GM12878 (cell line): ENCODE measurements around the gene HK1. TPM values are rescaled to one million over a fixed set of nuclear protein-coding genes. Genes with fewer than 3 reads are reported as not detected.

ENCODE experiments used
- ATAC-seq: fragments of 200-7000 bp; cut with Tn5 transposase; 3 replicates; pipeline ENCODE4 v1.9.1; 2020; ENCODE audit warnings: mild to moderate bottlenecking, moderate library complexity
- BruUV-seq: library from RNA; stranded (reverse); fragments of 400-500 nt; replicated peaks from 2 replicates; lab custom pipeline; 2021; lab: Mats Ljungman, UMichigan
- CTCF ChIA-PET: fragments of 300-600 bp; sonication (Branson Sonifier 250); formaldehyde crosslinking; extraction: SDS; loops from one replicate; lab custom pipeline; 2021; ENCODE audit warnings: inconsistent platforms; lab: Yijun Ruan, JAX
- POLR2A ChIA-PET: fragments of 350-600 bp; formaldehyde crosslinking; extraction: SDS; loops from one replicate; lab custom pipeline; 2021; ENCODE audit warnings: inconsistent platforms; lab: Charles Lee
- RAD21 ChIA-PET: fragments of 300-600 bp; sonication (Branson Sonifier 250); formaldehyde crosslinking; loops from one replicate; lab custom pipeline; 2023; ENCODE audit warnings: antibody characterized with exemption; ENCODE audit not compliant: unreplicated experiment; lab: Charles Lee
- SMC1A ChIA-PET: fragments of 300-600 bp; sonication (Branson Sonifier 250); formaldehyde crosslinking; loops from one replicate; lab custom pipeline; 2023; ENCODE audit not compliant: unreplicated experiment, uncharacterized antibody; lab: Charles Lee
- DNase-seq: peaks from one replicate; pipeline ENCODE4 v3.0.0-alpha.2; 2011; ENCODE audit warnings: low read depth, low spot score
- FAIRE-seq: peaks from 3 replicates; lab custom pipeline; 2011; peaks lifted over from hg19 to GRCh38; lab: Jason Lieb, UNC
- H2AFZ ChIP-seq: 2 replicates; pipeline ENCODE4 v1.6.0; 2011; ENCODE audit warnings: low read depth, low read length, control low read depth; ENCODE audit not compliant: control insufficient read depth
- H3K27ac ChIP-seq: 2 replicates; pipeline ENCODE4 v1.5.1; 2011; ENCODE audit warnings: control low read depth; ENCODE audit not compliant: control insufficient read depth, insufficient read depth
- H3K27me3 ChIP-seq, 2 experiments: replicated peaks in 1 of 2; 2 replicates each; pipeline versions ENCODE4 v1.6.0 to v1.6.1; 2011; ENCODE audit warnings: low read length in 1 of 2; ENCODE audit not compliant: control insufficient read depth in 2 of 2, insufficient read depth in 2 of 2
- H3K36me3 ChIP-seq, 2 experiments: 2 replicates each; pipeline ENCODE4 v1.5.1; 2011; ENCODE audit warnings: low read length in 1 of 2; ENCODE audit not compliant: control insufficient read depth in 2 of 2, insufficient read depth in 2 of 2
- H3K4me1 ChIP-seq: 2 replicates; pipeline ENCODE4 v1.6.1; 2011; ENCODE audit warnings: mild to moderate bottlenecking, low read length, moderate library complexity, mixed read lengths; ENCODE audit not compliant: control insufficient read depth, insufficient read depth
- H3K4me2 ChIP-seq: 2 replicates; pipeline ENCODE4 v1.6.0; 2011; ENCODE audit warnings: control low read depth; ENCODE audit not compliant: control insufficient read depth, insufficient read depth
- H3K4me3 ChIP-seq: fragments of 200-600 bp; sonication (generic); 2 replicates; pipeline ENCODE4 v1.5.1; 2016
- H3K79me2 ChIP-seq: 2 replicates; pipeline ENCODE4 v1.6.0; 2011; ENCODE audit warnings: low read length; ENCODE audit not compliant: control insufficient read depth, insufficient read depth
- H3K9ac ChIP-seq: 2 replicates; pipeline ENCODE4 v1.8.0; 2011; ENCODE audit warnings: low read length, control low read depth, mixed read lengths; ENCODE audit not compliant: control insufficient read depth, insufficient read depth
- H3K9me3 ChIP-seq: replicated peaks from 3 replicates; pipeline ENCODE4 v1.5.1; 2011; ENCODE audit warnings: mild to moderate bottlenecking, low read length; ENCODE audit not compliant: control insufficient read depth, insufficient read depth
- H4K20me1 ChIP-seq: 2 replicates; pipeline ENCODE4 v1.6.0; 2011; ENCODE audit not compliant: control insufficient read depth, insufficient read depth
- BACH1 ChIP-seq: fragments of 450-650 bp; IDR thresholded peaks from 2 replicates; pipeline ENCODE4 v1.6.1; 2017; ENCODE audit warnings: mild to moderate bottlenecking, borderline replicate concordance
- CHD1 ChIP-seq: IDR thresholded peaks from 2 replicates; pipeline ENCODE4 v1.6.1; 2012; ENCODE audit warnings: low read depth, low read length, improper control_type of control experiment
- LARP7 ChIP-seq: fragments of 450-650 bp; IDR thresholded peaks from 2 replicates; pipeline ENCODE4 v1.6.1; 2017; ENCODE audit warnings: mild to moderate bottlenecking
- POLR2AphosphoS5 ChIP-seq: IDR thresholded peaks from 2 replicates; pipeline ENCODE4 v1.6.1; 2011; ENCODE audit warnings: mild to moderate bottlenecking, low read length, inconsistent platforms
- SIN3A ChIP-seq: IDR thresholded peaks from 2 replicates; pipeline ENCODE4 v1.6.1; 2012; ENCODE audit warnings: low read depth, low read length, improper control_type of control experiment
- TAF1 ChIP-seq: IDR thresholded peaks from 2 replicates; pipeline ENCODE4 v1.6.1; 2011; ENCODE audit warnings: mild to moderate bottlenecking, low read depth, low read length, borderline replicate concordance
- TCF7 ChIP-seq: IDR thresholded peaks from 2 replicates; pipeline ENCODE4 v1.6.1; 2014; ENCODE audit warnings: antibody characterized with exemption, borderline replicate concordance
- YBX1 ChIP-seq: fragments of 450-650 bp; IDR thresholded peaks from 2 replicates; pipeline ENCODE4 v1.6.1; 2016; ENCODE audit warnings: antibody characterized with exemption
- WGBS: methylation state at CpG from one replicate; pipeline ENCODE4 v1.1.6; 2016; ENCODE audit warnings: low lambda C conversion rate; ENCODE audit not compliant: insufficient replicate concordance, insufficient coverage; ENCODE audit errors: missing lambda C conversion rate; 5-methylcytosine and 5-hydroxymethylcytosine counted together
- in situ Hi-C: fragments of 300-500 bp; cut with MboI; formaldehyde crosslinking; loops from 9 replicates; pipeline ENCODE4 v1.14.3; 2018; ENCODE audit warnings: mixed read lengths
- intact Hi-C: fragments of 100-400 bp; cut with micrococcal nuclease; formaldehyde crosslinking; loops from one replicate; pipeline ENCODE4 v1.14.2; 2022; ENCODE audit not compliant: unreplicated experiment
- polyA plus RNA-seq, 11 experiments: library from polyadenylated mRNA; depleted of rRNA in 4 of 11; unstranded in 6 of 11; stranded (reverse) in 5 of 11; fragments of >200 nt; fragmentation: Nextera tagmentation in 4 of 11; fragmentation: Illumina TruSeq in 1 of 11; extraction: Ambion mirVana in 4 of 11; extraction: Trizol in 1 of 11; gene quantifications; 1 replicate in 1 of 11; 2 replicates in 10 of 11; pipeline versions ENCODE4 v1.2.1 to v1.2.3, GENCODE V29; 2011 to 2016; ENCODE audit warnings: inconsistent platforms in 2 of 11, missing spikeins in 2 of 11, low read depth in 1 of 11
- total RNA-seq, 4 experiments: library from RNA; depleted of rRNA in 3 of 4; stranded (reverse); fragments of >200 nt in 3 of 4; fragmentation: Illumina TruSeq in 1 of 4; extraction: Trizol in 1 of 4; gene quantifications; 2 replicates each; pipeline versions ENCODE4 v1.2.1 to v1.2.3, GENCODE V29; 2013 to 2021
- TF ChIP-seq, protein P1 (sequence below): fragments of 450-650 bp; formaldehyde crosslinking; IDR thresholded peaks from 2 replicates; pipeline ENCODE4 v1.4.0; 2022; ENCODE audit warnings: mild to moderate bottlenecking, moderate library complexity
- TF ChIP-seq, protein P2 (sequence below): IDR thresholded peaks from 2 replicates; pipeline ENCODE4 v1.6.1; 2012; ENCODE audit warnings: mild to moderate bottlenecking, low read depth, low read length

The HK1 gene
- total and polyA plus RNA-seq, 10 of the 15 experiments (the other 5 are each of a cell fraction or from before 2014, with no cell fraction given), result 3.4 to 77.3 (median 46.6) TPM

DNA sequence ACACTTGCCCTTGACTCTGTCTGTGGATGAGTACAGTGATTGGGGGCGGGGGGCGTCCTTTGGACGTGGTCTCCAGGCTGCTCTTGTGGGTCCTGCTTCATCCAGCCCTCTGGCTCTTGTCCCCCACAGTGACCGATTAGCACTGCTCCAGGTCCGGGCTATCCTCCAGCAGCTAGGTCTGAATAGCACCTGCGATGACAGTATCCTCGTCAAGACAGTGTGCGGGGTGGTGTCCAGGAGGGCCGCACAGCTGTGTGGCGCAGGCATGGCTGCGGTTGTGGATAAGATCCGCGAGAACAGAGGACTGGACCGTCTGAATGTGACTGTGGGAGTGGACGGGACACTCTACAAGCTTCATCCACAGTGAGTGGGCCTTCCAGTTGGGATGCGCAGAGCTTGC lies 120.2 kb downstream of the HK1 start (continued):
- TF ChIP-seq, protein P1, sequence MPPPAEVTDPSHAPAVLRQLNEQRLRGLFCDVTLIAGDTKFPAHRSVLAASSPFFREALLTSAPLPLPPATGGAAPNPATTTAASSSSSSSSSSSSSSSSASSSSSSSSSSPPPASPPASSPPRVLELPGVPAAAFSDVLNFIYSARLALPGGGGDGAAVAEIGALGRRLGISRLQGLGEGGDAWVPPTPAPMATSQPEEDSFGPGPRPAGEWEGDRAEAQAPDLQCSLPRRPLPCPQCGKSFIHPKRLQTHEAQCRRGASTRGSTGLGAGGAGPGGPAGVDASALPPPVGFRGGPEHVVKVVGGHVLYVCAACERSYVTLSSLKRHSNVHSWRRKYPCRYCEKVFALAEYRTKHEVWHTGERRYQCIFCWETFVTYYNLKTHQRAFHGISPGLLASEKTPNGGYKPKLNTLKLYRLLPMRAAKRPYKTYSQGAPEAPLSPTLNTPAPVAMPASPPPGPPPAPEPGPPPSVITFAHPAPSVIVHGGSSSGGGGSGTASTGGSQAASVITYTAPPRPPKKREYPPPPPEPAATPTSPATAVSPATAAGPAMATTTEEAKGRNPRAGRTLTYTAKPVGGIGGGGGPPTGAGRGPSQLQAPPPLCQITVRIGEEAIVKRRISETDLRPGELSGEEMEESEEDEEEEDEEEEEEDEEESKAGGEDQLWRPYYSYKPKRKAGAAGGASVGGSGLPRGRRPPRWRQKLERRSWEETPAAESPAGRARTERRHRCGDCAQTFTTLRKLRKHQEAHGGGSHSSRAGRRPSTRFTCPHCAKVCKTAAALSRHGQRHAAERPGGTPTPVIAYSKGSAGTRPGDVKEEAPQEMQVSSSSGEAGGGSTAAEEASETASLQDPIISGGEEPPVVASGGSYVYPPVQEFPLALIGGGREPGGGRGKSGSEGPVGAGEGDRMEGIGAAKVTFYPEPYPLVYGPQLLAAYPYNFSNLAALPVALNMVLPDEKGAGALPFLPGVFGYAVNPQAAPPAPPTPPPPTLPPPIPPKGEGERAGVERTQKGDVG (CRISPR knock-in tag), result no peak
- no peak for TF ChIP-seq SIN3A
- no peak for TF ChIP-seq CHD1

DNA sequence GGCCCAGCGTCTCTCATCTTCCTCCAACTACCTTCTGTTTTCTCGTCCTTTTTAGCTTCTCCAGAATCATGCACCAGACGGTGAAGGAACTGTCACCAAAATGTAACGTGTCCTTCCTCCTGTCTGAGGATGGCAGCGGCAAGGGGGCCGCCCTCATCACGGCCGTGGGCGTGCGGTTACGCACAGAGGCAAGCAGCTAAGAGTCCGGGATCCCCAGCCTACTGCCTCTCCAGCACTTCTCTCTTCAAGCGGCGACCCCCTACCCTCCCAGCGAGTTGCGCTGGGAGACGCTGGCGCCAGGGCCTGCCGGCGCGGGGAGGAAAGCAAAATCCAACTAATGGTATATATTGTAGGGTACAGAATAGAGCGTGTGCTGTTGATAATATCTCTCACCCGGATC lies 122.6 kb downstream of the HK1 start:
- intact Hi-C loops (no loop called here), in situ Hi-C loops (loop anchor here (5.0 to 10.0 kb wide), 2 partner anchors 169 to 406 kb away; no protein-coding TSS in a partner anchor)
- H3K36me3 ChIP-seq, result peaks cover 6 to 13% of the 10 kb centered on the region in 2 experiments; a peak in 3 of 4 replicates
- no peak overlapping the region for H3K4me2 ChIP-seq
- no peaks in the 10 kb centered on the region for H3K27me3 ChIP-seq
- ChIA-PET SMC1A (no interaction called here), RAD21 (no interaction called here), POLR2A (no interaction called here), CTCF (no interaction called here)
- H3K79me2 ChIP-seq, result no peaks in the 10 kb centered on the region
- H3K9ac ChIP-seq, result no peak overlapping the region
- no peak overlapping the region for H3K4me3 ChIP-seq
- H3K9me3 ChIP-seq, result no peaks in the 10 kb centered on the region
- ATAC-seq, result no peak
- WGBS, result 99% methylated on average over 23 of the region's 23 CpGs
- no peak for TF ChIP-seq TCF7
- no peak for TF ChIP-seq YBX1
- TF ChIP-seq LARP7, result no peak
- TF ChIP-seq TAF1, result no peak
- TF ChIP-seq POLR2AphosphoS5, result 0 out of 2 replicates have a peak, but pooled peaks have one; percentile 19
- TF ChIP-seq, protein P2, sequence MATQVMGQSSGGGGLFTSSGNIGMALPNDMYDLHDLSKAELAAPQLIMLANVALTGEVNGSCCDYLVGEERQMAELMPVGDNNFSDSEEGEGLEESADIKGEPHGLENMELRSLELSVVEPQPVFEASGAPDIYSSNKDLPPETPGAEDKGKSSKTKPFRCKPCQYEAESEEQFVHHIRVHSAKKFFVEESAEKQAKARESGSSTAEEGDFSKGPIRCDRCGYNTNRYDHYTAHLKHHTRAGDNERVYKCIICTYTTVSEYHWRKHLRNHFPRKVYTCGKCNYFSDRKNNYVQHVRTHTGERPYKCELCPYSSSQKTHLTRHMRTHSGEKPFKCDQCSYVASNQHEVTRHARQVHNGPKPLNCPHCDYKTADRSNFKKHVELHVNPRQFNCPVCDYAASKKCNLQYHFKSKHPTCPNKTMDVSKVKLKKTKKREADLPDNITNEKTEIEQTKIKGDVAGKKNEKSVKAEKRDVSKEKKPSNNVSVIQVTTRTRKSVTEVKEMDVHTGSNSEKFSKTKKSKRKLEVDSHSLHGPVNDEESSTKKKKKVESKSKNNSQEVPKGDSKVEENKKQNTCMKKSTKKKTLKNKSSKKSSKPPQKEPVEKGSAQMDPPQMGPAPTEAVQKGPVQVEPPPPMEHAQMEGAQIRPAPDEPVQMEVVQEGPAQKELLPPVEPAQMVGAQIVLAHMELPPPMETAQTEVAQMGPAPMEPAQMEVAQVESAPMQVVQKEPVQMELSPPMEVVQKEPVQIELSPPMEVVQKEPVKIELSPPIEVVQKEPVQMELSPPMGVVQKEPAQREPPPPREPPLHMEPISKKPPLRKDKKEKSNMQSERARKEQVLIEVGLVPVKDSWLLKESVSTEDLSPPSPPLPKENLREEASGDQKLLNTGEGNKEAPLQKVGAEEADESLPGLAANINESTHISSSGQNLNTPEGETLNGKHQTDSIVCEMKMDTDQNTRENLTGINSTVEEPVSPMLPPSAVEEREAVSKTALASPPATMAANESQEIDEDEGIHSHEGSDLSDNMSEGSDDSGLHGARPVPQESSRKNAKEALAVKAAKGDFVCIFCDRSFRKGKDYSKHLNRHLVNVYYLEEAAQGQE, result no peak
- TF ChIP-seq BACH1, result no peak
- TF ChIP-seq, all 136 proteins: peak for 1
- Histone ChIP-seq H4K20me1 (no peaks in the 10 kb centered on the region), H3K4me1 (no peaks in the 10 kb centered on the region), H2AFZ (no peak overlapping the region), H3K27ac (no peak overlapping the region)
- DNase-seq (no peak), FAIRE-seq (no peak)
- BruUV-seq, result no TSS peak
